ENCODE results near the gene AAK1. TPM values are rescaled to one million over a fixed set of nuclear protein-coding genes. Genes with fewer than 3 reads are reported as not detected.

Gene AAK1
- total RNA-seq, 2 donors from 2014 or later, result 70.7 to 77.3 TPM

GRCh38 chr2:69505710-69506109 is 137.8 kb downstream of the AAK1 start:
- H3K36me3 ChIP-seq, result no peaks in the 10 kb centered on the region

DNA sequence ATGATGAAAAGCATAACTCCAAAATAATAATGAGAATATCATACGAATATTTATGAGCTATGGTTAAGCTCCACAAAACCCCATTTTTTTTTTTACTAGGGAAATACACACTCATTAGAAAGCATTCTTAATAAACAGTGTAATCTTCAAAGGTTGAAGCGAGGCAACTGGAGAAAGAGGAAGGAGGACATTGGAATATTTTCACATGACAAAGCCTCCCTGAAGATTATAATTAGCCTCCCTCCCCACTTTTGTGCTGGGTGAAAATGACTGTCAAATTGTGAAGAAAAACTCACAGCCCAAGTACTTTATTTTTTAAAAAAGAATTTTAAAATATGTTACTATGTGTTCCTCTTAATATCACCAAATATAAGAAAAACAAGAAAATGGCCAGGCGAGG is 142.2 kb downstream of the AAK1 start:
- Histone ChIP-seq H3K4me1 (replicated peaks) (no peaks in the 10 kb centered on the region), H3K36me3 (no peaks in the 10 kb centered on the region), H3K27me3 (replicated peaks; ENCODE audit: insufficient read depth) (no peaks in the 10 kb centered on the region), H3K9me3 (no peaks in the 10 kb centered on the region), H3K4me3 (no peak overlapping the region), H3K27ac (no peak overlapping the region)
- intact Hi-C loops (cut with DNase I), result no loop called here
- 85% methylated on average over 3 of the region's 3 CpGs for WGBS
- no peak for TF ChIP-seq POLR2A (IDR thresholded peaks at IDR 0.05)
- TF ChIP-seq POLR2AphosphoS5 (IDR thresholded peaks at IDR 0.05), result no peak
- TF ChIP-seq, protein P1, sequence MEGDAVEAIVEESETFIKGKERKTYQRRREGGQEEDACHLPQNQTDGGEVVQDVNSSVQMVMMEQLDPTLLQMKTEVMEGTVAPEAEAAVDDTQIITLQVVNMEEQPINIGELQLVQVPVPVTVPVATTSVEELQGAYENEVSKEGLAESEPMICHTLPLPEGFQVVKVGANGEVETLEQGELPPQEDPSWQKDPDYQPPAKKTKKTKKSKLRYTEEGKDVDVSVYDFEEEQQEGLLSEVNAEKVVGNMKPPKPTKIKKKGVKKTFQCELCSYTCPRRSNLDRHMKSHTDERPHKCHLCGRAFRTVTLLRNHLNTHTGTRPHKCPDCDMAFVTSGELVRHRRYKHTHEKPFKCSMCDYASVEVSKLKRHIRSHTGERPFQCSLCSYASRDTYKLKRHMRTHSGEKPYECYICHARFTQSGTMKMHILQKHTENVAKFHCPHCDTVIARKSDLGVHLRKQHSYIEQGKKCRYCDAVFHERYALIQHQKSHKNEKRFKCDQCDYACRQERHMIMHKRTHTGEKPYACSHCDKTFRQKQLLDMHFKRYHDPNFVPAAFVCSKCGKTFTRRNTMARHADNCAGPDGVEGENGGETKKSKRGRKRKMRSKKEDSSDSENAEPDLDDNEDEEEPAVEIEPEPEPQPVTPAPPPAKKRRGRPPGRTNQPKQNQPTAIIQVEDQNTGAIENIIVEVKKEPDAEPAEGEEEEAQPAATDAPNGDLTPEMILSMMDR (IDR thresholded peaks at IDR 0.05), result no peak
- no peak for DNase-seq (ENCODE audit: low spot score)

More at GRCh38 chr2:69505710-69506109, 137.8 kb downstream of the AAK1 start:
- Histone ChIP-seq H3K27ac (no peak overlapping the region), H3K9me3 (no peaks in the 10 kb centered on the region), H3K4me1 (replicated peaks) (no peaks in the 10 kb centered on the region), H3K27me3 (replicated peaks; ENCODE audit: insufficient read depth) (no peaks in the 10 kb centered on the region), H3K4me3 (no peak overlapping the region)
- 86% methylated on average over 6 of the region's 6 CpGs for WGBS
- no peak for DNase-seq (ENCODE audit: low spot score)
- no peak for TF ChIP-seq POLR2A (IDR thresholded peaks at IDR 0.05)
- TF ChIP-seq, protein P1 (IDR thresholded peaks at IDR 0.05), result no peak
- no peak for TF ChIP-seq POLR2AphosphoS5 (IDR thresholded peaks at IDR 0.05)
- intact Hi-C loops (cut with DNase I), result no loop called here

DNA sequence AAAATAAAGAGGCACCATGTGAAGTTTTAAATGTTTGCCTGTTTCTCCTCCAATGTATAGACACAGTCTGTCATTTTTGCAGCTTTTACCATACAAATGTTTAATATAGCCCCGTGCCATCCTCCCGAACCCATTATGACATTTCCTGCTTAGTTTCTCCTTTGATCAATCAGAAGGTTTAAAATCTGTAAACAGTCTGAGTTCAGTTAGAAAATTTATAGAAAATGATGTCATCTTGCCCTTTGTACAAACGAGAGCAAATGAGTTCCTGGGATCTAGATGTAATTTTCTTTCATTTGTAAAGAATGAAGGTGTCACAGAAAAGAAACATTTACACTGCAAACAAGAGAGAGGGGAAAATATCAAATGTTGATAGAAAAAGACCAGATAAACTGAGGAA is 143.6 kb downstream of the AAK1 start:
- DNase-seq (ENCODE audit: low spot score), result no peak

DNA sequence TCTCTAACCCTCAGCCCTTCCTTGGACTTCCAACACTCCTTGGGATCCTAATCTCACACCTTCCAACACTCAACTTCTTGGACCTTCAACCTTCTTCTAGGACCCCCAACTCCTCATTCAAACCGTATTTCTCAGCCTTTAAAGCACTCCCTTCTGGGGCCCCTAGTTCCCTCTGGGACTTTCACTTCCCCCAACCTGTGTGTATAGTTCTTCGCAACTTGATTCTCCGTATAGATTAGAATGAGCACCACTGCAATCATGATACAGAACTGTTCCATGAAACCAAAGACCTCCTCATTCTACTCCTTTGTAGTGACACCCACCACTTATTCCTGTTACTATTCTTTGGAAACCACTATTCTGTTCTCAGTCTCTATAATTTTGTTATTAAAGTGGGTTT is 144.3 kb downstream of the AAK1 start:
- H3K36me3 ChIP-seq, result no peaks in the 10 kb centered on the region
- TF ChIP-seq, protein P1 (IDR thresholded peaks at IDR 0.05), result no peak
- TF ChIP-seq POLR2AphosphoS5 (IDR thresholded peaks at IDR 0.05), result no peak
- no peak for TF ChIP-seq POLR2A (IDR thresholded peaks at IDR 0.05)
- H3K9me3 ChIP-seq, result no peaks in the 10 kb centered on the region
- intact Hi-C loops (cut with DNase I), result no loop called here
- H3K27me3 ChIP-seq (replicated peaks; ENCODE audit: insufficient read depth), result no peaks in the 10 kb centered on the region
- WGBS, result 79% methylated on average over 3 of the region's 3 CpGs
- no peak overlapping the region for H3K4me3 ChIP-seq
- H3K4me1 ChIP-seq (replicated peaks), result no peaks in the 10 kb centered on the region
- H3K27ac ChIP-seq, result no peak overlapping the region
- DNase-seq (ENCODE audit: low spot score), result no peak

More for the DNA sequence above, 143.6 kb downstream of the AAK1 start:
- H3K36me3 ChIP-seq, result no peaks in the 10 kb centered on the region
- no peak overlapping the region for H3K27ac ChIP-seq
- intact Hi-C loops (cut with DNase I), result no loop called here
- no peaks in the 10 kb centered on the region for H3K4me1 ChIP-seq (replicated peaks)
- H3K27me3 ChIP-seq (replicated peaks; ENCODE audit: insufficient read depth), result no peaks in the 10 kb centered on the region
- TF ChIP-seq, protein P1 (IDR thresholded peaks at IDR 0.05), result no peak
- TF ChIP-seq POLR2AphosphoS5 (IDR thresholded peaks at IDR 0.05) (no peak), POLR2A (IDR thresholded peaks at IDR 0.05) (no peak)
- H3K9me3 ChIP-seq, result no peaks in the 10 kb centered on the region
- 15% methylated on average over 3 of the region's 3 CpGs for WGBS
- no peak overlapping the region for H3K4me3 ChIP-seq

DNA sequence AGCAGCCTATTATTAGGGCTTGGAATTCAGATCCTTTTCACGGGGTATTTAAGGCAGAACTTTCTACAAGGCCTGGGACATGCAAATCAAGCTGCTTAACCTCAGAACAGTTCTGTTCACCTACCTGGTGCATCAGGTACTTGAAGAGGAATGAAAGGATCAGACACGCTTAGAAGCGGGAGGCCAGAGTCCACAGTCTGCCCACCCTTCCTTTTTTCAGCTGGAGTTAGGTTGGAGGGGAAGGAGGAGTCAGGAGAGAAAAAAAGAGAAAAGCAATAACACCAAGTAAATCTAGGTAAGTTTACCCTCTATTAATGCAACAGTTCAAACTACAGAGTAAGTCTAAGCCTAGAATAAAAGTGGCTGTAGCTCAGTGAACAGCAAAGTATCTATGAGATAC is 147.7 kb downstream of the AAK1 start:
- intact Hi-C loops (cut with DNase I), result no loop called here
- 86% methylated on average over 3 of the region's 3 CpGs for WGBS
- Histone ChIP-seq H3K27ac (no peak overlapping the region), H3K9me3 (no peaks in the 10 kb centered on the region), H3K4me1 (replicated peaks) (no peaks in the 10 kb centered on the region), H3K27me3 (replicated peaks; ENCODE audit: insufficient read depth) (no peaks in the 10 kb centered on the region), H3K36me3 (no peaks in the 10 kb centered on the region), H3K4me3 (no peak overlapping the region)
- TF ChIP-seq POLR2A (IDR thresholded peaks at IDR 0.05), result no peak
- no peak for TF ChIP-seq POLR2AphosphoS5 (IDR thresholded peaks at IDR 0.05)
- TF ChIP-seq, protein P1 (IDR thresholded peaks at IDR 0.05), result no peak
- no peak for DNase-seq (ENCODE audit: low spot score)

Data from prostate gland (tissue), 2 donors.